Neural crest cell (in vitro differentiated cells): Measurements from ENCODE around the gene PSMD8. TPM values are rescaled to one million over a fixed set of nuclear protein-coding genes. Genes with fewer than 3 reads are reported as not detected.
"Not testable (repeated sequence)": the region's sequence is repeated elsewhere in the genome, so short reads cannot be mapped to it uniquely, and the experiment has no call there.

Source experiments
- DNase-seq: peaks from one replicate; pipeline ENCODE4 v3.0.0; 2021; ENCODE audit warnings: low read depth, mixed read lengths, low spot score
- H3K27ac Mint-ChIP-seq: one replicate; pipeline ENCODE4 v1.8.0; 2021; ENCODE audit warnings: mild to moderate bottlenecking, mixed read lengths; ENCODE audit not compliant: unreplicated experiment
- H3K27me3 Mint-ChIP-seq: 2 replicates; pipeline ENCODE4 v1.8.0; 2021; ENCODE audit warnings: low read depth, mild to moderate bottlenecking, mixed read lengths
- H3K36me3 Mint-ChIP-seq: 2 replicates; pipeline ENCODE4 v1.8.0; 2021; ENCODE audit warnings: low read depth, mild to moderate bottlenecking, mixed read lengths
- H3K4me1 Mint-ChIP-seq: 2 replicates; pipeline ENCODE4 v1.8.0; 2021; ENCODE audit warnings: mixed read lengths
- H3K4me3 Mint-ChIP-seq: one replicate; pipeline ENCODE4 v1.8.0; 2021; ENCODE audit warnings: mild to moderate bottlenecking, mixed read lengths
- H3K9me3 Mint-ChIP-seq: 2 replicates; pipeline ENCODE4 v1.8.0; 2021; ENCODE audit warnings: mixed read lengths
- total RNA-seq: library from RNA; stranded (reverse); gene quantifications from 2 replicates; pipeline ENCODE4 v1.2.1, GENCODE V29; 2021
- TF ChIP-seq, protein P1 (sequence below): fragments of 200-600 bp; sonication (generic); conservative IDR thresholded peaks from 2 replicates; pipeline ENCODE4 v1.5.0; 2021; ENCODE audit warnings: antibody characterized with exemption, mild to moderate bottlenecking

Gene PSMD8
- total RNA-seq, 1 donor from 2014 or later, result 186 TPM

DNA sequence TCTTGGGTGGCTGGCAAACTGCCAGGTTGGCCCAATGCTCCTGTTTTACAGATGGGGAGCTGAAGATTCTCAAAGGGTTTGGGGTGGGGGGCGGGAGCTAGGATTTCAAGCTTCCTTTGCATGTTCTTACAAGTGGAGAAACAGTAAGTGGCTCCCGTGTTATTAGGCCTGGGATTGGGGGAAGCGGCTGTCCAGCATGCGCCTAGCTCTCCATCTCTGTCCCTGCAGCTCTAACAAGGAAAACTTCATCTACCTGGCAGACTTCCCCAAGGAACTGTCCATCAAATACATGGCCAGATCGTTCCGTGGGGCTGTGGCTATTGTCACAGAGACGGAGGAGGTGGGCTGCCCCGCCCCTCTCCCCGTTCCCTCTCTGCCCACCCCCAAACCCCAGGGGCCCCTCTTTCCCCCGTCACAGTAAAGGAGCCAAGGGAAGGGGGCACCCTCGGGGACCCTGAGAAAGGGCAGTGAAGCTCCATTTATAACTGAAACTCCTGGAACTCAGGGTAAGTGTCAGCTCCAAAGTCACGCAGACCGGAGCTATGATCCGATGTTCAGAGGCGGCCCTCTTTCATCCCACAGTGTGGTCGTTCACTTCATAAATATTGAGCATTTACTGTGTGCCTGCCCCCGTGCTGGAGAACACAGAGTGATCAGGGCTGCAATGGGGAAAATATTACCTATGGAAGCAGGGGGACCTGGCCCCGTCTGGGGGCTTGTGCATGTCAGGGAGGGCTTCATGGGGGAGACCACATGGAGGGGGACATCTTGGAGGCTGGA lies 14.9 kb upstream of the PSMD8 start:
- DNase-seq, result no peak
- H3K4me3 Mint-ChIP-seq, result peak overlapping the region; percentile 36
- H3K27ac Mint-ChIP-seq, result no peak overlapping the region
- TF ChIP-seq, protein P1, sequence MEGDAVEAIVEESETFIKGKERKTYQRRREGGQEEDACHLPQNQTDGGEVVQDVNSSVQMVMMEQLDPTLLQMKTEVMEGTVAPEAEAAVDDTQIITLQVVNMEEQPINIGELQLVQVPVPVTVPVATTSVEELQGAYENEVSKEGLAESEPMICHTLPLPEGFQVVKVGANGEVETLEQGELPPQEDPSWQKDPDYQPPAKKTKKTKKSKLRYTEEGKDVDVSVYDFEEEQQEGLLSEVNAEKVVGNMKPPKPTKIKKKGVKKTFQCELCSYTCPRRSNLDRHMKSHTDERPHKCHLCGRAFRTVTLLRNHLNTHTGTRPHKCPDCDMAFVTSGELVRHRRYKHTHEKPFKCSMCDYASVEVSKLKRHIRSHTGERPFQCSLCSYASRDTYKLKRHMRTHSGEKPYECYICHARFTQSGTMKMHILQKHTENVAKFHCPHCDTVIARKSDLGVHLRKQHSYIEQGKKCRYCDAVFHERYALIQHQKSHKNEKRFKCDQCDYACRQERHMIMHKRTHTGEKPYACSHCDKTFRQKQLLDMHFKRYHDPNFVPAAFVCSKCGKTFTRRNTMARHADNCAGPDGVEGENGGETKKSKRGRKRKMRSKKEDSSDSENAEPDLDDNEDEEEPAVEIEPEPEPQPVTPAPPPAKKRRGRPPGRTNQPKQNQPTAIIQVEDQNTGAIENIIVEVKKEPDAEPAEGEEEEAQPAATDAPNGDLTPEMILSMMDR, result no peak
- H3K9me3 Mint-ChIP-seq, result no peaks in the 10 kb centered on the region
- peaks cover 72% of the 10 kb centered on the region for H3K27me3 Mint-ChIP-seq
- H3K36me3 Mint-ChIP-seq, result no peaks in the 10 kb centered on the region
- H3K4me1 Mint-ChIP-seq, result peaks cover 9% of the 10 kb centered on the region

- Mint-ChIP-seq H3K27me3 (peaks cover 69% of the 10 kb centered on the region), H3K4me3 (peak overlapping the region; percentile 85), H3K27ac (no peak overlapping the region), H3K9me3 (no peaks in the 10 kb centered on the region), H3K36me3 (no peaks in the 10 kb centered on the region), H3K4me1 (peaks cover 9% of the 10 kb centered on the region)
- DNase-seq, result no peak
- TF ChIP-seq, protein P1, result no peak
Measured at GRCh38 chr19:38360351-38360750, 14.0 kb upstream of the PSMD8 start.

GRCh38 chr19:38360839-38361631 lies 13.3 kb upstream of the PSMD8 start:
- no peak overlapping the region for H3K27ac Mint-ChIP-seq
- DNase-seq, result no peak
- peak overlapping the region; percentile 85 for H3K4me3 Mint-ChIP-seq
- no peaks in the 10 kb centered on the region for H3K36me3 Mint-ChIP-seq
- no peaks in the 10 kb centered on the region for H3K9me3 Mint-ChIP-seq
- H3K27me3 Mint-ChIP-seq, result peaks cover 67% of the 10 kb centered on the region
- peaks cover 9% of the 10 kb centered on the region for H3K4me1 Mint-ChIP-seq
- TF ChIP-seq, protein P1, result no peak

GRCh38 chr19:38361633-38362075 lies 12.7 kb upstream of the PSMD8 start:
- peak; percentile 65 for DNase-seq
- Mint-ChIP-seq H3K4me3 (peak overlapping the region; percentile 85), H3K9me3 (no peaks in the 10 kb centered on the region), H3K27ac (no peak overlapping the region), H3K27me3 (peaks cover 61% of the 10 kb centered on the region), H3K36me3 (no peaks in the 10 kb centered on the region), H3K4me1 (peaks cover 9% of the 10 kb centered on the region)
- TF ChIP-seq, protein P1, result peak; percentile 48

DNA sequence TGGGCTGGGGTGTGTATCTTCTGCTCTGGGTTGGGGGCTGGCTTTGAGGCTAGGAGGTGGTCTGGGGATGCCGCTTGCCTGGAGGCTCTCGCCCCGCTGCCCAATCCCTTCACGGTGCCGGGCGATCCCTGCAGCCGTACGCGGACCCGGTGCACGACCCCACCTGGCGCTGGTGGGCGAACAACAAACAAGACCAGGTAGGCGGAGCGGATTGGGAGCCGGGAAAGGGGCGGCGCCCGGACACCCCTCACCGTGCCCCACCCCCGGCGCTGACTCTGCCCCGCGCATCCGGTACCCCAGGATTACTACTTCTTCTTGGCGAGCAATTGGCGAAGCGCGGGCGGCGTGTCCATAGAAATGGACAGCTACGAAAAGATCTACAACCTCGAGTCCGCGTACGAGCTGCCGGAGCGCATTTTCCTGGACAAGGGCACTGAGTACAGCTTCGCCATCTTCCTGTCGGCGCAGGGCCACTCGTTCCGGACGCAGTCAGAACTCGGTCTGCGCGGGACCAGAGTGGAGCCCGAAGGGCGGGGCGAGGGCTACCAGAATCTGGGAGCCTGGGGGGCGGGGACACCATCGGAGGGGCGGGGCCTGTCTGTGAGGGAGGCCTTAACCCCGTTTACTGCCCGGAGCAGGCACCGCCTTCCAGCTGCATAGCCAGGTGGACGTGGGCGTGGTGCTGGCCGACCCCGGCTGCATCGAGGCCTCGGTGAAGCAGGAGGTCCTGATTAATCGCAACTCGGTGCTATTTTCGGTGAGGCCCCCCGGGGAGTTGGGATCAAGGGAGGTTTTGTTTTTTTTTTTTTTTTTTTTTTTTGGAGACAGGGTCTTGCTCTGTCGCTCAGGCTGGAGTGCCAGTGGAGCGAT lies 12.1 kb upstream of the PSMD8 start:
- H3K9me3 Mint-ChIP-seq, result no peaks in the 10 kb centered on the region
- no peak overlapping the region for H3K27ac Mint-ChIP-seq
- no peaks in the 10 kb centered on the region for H3K36me3 Mint-ChIP-seq
- DNase-seq, result peak; percentile 63
- H3K27me3 Mint-ChIP-seq, result peaks cover 58% of the 10 kb centered on the region
- TF ChIP-seq, protein P1, result no peak
- H3K4me1 Mint-ChIP-seq, result peaks cover 9% of the 10 kb centered on the region
- peak overlapping the region; percentile 85 for H3K4me3 Mint-ChIP-seq

GRCh38 chr19:38362946-38363688 lies 11.3 kb upstream of the PSMD8 start:
- not testable (repeated sequence) for H3K9me3 Mint-ChIP-seq, H3K36me3 Mint-ChIP-seq, DNase-seq, H3K27ac Mint-ChIP-seq, H3K4me1 Mint-ChIP-seq
- H3K27me3 Mint-ChIP-seq, result peaks cover 52% of the 10 kb centered on the region
- H3K4me3 Mint-ChIP-seq, result peak overlapping the region; percentile 56
